GM23338 (cell line): Measurements from ENCODE around the gene FYCO1.

Experiments
- CTCF ChIP-seq, 2 experiments: fragments of 200-600 bp in 1 of 2; sonication (generic) in 1 of 2; conservative IDR thresholded peaks; 2 replicates each; pipeline versions ENCODE4 v1.5.1 to v1.6.1; 2016 to 2017; ENCODE audit warnings: antibody characterized with exemption in 2 of 2, low read depth in 2 of 2, mild to moderate bottlenecking in 2 of 2, moderate library complexity in 1 of 2
- EZH2 ChIP-seq: fragments of 200-600 bp; sonication (generic); IDR thresholded peaks from one replicate; pipeline ENCODE4 v1.8.0; 2017; ENCODE audit warnings: antibody characterized with exemption, mild to moderate bottlenecking, low read depth; ENCODE audit not compliant: unreplicated experiment
- EZH2phosphoT487 ChIP-seq: fragments of 200-600 bp; sonication (generic); IDR thresholded peaks from one replicate; pipeline ENCODE4 v1.8.1; 2018; ENCODE audit warnings: antibody characterized with exemption; ENCODE audit not compliant: unreplicated experiment
- JUNB ChIP-seq: IDR thresholded peaks from one replicate; pipeline ENCODE4 v1.6.1; 2016; ENCODE audit warnings: antibody characterized with exemption; ENCODE audit not compliant: unreplicated experiment
- POLR2AphosphoS5 ChIP-seq: IDR thresholded peaks from 2 replicates; pipeline ENCODE4 v1.6.1; 2016; ENCODE audit warnings: antibody characterized with exemption, low read depth
- TF ChIP-seq, protein P1 (sequence below): IDR thresholded peaks from one replicate; pipeline ENCODE4 v1.6.1; 2018; ENCODE audit warnings: antibody characterized with exemption; ENCODE audit not compliant: unreplicated experiment

DNA sequence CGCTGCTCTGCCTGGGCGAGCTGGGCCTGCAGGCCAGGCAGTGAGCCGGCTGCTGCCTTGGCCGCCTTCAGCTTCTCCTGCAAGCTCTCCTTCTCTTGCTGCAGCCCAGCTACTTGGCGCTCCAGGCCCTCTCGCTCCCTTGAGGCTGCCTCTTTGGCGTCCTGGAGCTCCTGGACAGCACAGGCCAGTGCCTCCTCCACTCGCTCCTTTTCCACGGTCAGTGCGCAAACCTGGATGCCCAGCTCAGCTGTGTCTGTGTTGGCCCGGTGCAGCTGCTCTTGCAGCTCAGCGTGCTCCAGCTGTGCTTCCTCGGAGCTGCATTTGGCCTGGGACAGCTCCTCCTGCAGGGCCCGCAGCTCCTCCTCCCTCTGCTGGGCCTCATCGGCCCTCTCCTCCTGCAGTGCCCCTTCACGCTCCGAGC lies 29.2 kb downstream of the FYCO1 start:
- TF ChIP-seq, protein P1, sequence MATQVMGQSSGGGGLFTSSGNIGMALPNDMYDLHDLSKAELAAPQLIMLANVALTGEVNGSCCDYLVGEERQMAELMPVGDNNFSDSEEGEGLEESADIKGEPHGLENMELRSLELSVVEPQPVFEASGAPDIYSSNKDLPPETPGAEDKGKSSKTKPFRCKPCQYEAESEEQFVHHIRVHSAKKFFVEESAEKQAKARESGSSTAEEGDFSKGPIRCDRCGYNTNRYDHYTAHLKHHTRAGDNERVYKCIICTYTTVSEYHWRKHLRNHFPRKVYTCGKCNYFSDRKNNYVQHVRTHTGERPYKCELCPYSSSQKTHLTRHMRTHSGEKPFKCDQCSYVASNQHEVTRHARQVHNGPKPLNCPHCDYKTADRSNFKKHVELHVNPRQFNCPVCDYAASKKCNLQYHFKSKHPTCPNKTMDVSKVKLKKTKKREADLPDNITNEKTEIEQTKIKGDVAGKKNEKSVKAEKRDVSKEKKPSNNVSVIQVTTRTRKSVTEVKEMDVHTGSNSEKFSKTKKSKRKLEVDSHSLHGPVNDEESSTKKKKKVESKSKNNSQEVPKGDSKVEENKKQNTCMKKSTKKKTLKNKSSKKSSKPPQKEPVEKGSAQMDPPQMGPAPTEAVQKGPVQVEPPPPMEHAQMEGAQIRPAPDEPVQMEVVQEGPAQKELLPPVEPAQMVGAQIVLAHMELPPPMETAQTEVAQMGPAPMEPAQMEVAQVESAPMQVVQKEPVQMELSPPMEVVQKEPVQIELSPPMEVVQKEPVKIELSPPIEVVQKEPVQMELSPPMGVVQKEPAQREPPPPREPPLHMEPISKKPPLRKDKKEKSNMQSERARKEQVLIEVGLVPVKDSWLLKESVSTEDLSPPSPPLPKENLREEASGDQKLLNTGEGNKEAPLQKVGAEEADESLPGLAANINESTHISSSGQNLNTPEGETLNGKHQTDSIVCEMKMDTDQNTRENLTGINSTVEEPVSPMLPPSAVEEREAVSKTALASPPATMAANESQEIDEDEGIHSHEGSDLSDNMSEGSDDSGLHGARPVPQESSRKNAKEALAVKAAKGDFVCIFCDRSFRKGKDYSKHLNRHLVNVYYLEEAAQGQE: no peak
- TF ChIP-seq CTCF (conservative IDR thresholded peaks at IDR 0.05; ENCODE audit: low read depth in 2 of 2) (no peak), JUNB (no peak), POLR2AphosphoS5 (no peak), EZH2 (no peak), EZH2phosphoT487 (no peak)
